Fibroblast of lung (primary cell): ENCODE results near the gene EXTL2. TPM values are rescaled to one million over a fixed set of nuclear protein-coding genes. Genes with fewer than 3 reads are reported as not detected.
A peak's percentile ranks its signal among the peaks of the same experiment; 100 is the strongest.

Source experiments
- DNase-seq, 2 donors: peaks; one replicate each; pipeline versions ENCODE4 v3.0.0 to v3.0.0-alpha.2; 2010; ENCODE audit warnings: low read depth in 2 of 2
- H2AFZ ChIP-seq: 2 replicates; pipeline ENCODE4 v1.5.1; 2012; ENCODE audit warnings: low read length, control low read depth, inconsistent platforms
- H3K27ac ChIP-seq: 2 replicates; pipeline ENCODE4 v1.5.1; 2011; ENCODE audit warnings: low read length, control low read depth; ENCODE audit not compliant: insufficient read depth
- H3K27me3 ChIP-seq: 2 replicates; pipeline ENCODE4 v1.5.1; 2011; ENCODE audit warnings: mild to moderate bottlenecking, low read length; ENCODE audit not compliant: control insufficient read depth, insufficient read depth
- H3K36me3 ChIP-seq: 2 replicates; pipeline ENCODE4 v1.5.1; 2011; ENCODE audit warnings: low read length; ENCODE audit not compliant: control insufficient read depth, insufficient read depth
- H3K4me1 ChIP-seq: 2 replicates; pipeline ENCODE4 v1.5.1; 2011; ENCODE audit warnings: low read length; ENCODE audit not compliant: control insufficient read depth, insufficient read depth; ENCODE audit errors: extremely low read depth
- H3K4me2 ChIP-seq: 2 replicates; pipeline ENCODE4 v1.5.1; 2011; ENCODE audit warnings: low read length, control low read depth; ENCODE audit not compliant: insufficient read depth; ENCODE audit errors: extremely low read depth
- H3K4me3 ChIP-seq, 4 experiments: fragments of 200-600 bp in 1 of 4; sonication (generic) in 1 of 4; replicated peaks in 1 of 4; 2 replicates each; pipeline ENCODE4 v1.5.1; 2011 to 2016; ENCODE audit warnings: low read length in 4 of 4, low read depth in 3 of 4, mild to moderate bottlenecking in 3 of 4, control low read depth in 2 of 4, inconsistent platforms in 1 of 4, mixed read lengths in 1 of 4; ENCODE audit not compliant: insufficient read depth in 1 of 4; ENCODE audit errors: control extremely low read depth in 1 of 4
- H3K79me2 ChIP-seq: 2 replicates; pipeline ENCODE4 v1.5.1; 2012; ENCODE audit warnings: mild to moderate bottlenecking, low read length, inconsistent platforms; ENCODE audit not compliant: control insufficient read depth, insufficient read depth
- H3K9ac ChIP-seq: 2 replicates; pipeline ENCODE4 v1.5.1; 2011; ENCODE audit warnings: mild to moderate bottlenecking, low read length, control low read depth; ENCODE audit not compliant: insufficient read depth
- H3K9me3 ChIP-seq: 2 replicates; pipeline ENCODE4 v1.5.1; 2012; ENCODE audit warnings: low read depth, low read length; ENCODE audit not compliant: control insufficient read depth, insufficient read depth
- H4K20me1 ChIP-seq: 2 replicates; pipeline ENCODE4 v1.5.1; 2011; ENCODE audit warnings: low read length; ENCODE audit not compliant: control insufficient read depth, insufficient read depth; ENCODE audit errors: extremely low read depth
- EZH2 ChIP-seq: IDR thresholded peaks from 2 replicates; pipeline ENCODE4 v1.5.1; 2012; ENCODE audit warnings: low read length, control low read depth, mild to moderate bottlenecking; ENCODE audit errors: missing control alignments
- polyA plus RNA-seq, 2 donors: library from polyadenylated mRNA; depleted of rRNA in 1 of 2; stranded (reverse) in 1 of 2; unstranded in 1 of 2; fragments of >200 nt; gene quantifications; 2 replicates each; pipeline ENCODE4 v1.2.1, GENCODE V29; 2011 to 2012; ENCODE audit warnings: missing spikeins in 1 of 2
- total RNA-seq: library from RNA; depleted of rRNA; stranded (reverse); fragments of >200 nt; gene quantifications from 2 replicates; pipeline ENCODE4 v1.2.1, GENCODE V29; 2014
- TF ChIP-seq, protein P1 (sequence below), 2 donors: IDR thresholded peaks in 1 of 2; conservative IDR thresholded peaks in 1 of 2; 1 replicate in 1 of 2; 2 replicates in 1 of 2; pipeline ENCODE4 v1.5.1; 2011 to 2012; ENCODE audit warnings: low read length in 2 of 2, control low read depth in 1 of 2, inconsistent platforms in 1 of 2, low read depth in 1 of 2, mild to moderate bottlenecking in 1 of 2

The EXTL2 gene
- total and polyA plus RNA-seq, 2 donors (not counting 1 experiment from before 2014, with no cell fraction given), result 22.1 to 43.7 TPM

DNA sequence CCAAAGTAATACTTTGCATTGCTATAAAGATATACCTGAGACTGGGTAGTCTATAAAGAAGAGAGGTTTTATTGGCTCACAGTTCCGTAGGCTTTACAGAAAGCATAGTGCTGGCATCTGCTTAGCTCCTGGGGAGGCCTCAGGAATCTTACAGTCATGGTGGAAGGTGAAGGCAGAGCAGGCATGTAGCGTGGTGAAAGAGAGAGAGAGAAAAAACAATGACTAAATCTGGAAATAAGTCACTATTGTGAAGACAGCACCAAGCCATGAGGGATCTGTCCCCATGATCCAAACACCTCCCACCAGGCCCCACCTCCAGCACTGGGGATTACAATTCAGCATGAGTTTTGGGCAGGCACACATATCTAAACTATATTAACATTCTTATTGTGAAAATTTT lies 31.6 kb upstream of the EXTL2 start:
- no peak for DNase-seq
- Histone ChIP-seq H3K36me3 (peaks cover 3% of the 10 kb centered on the region), H3K79me2 (no peaks in the 10 kb centered on the region)

DNA sequence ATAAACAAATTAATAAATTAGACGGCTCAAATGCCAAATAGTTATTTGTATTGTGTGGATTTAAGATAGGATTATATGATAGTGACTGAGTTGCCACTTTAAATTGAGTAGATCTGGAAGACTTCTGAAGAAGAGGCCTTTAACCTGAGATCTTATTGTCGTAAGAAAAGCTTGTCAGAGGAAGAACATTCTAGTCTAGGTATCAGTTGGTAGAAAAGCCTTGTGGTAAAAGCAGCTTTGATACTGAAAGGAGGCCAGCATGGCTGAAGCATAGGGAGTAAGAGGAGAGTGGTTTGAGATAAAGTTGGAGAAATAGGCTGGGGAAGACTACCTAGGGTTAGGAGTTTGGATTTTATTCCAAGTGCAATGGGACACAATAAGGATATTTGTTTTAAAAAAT lies 30.3 kb upstream of the EXTL2 start:
- no peaks in the 10 kb centered on the region for H4K20me1 ChIP-seq
- no peak for DNase-seq
- H3K36me3 ChIP-seq, result peaks cover 3% of the 10 kb centered on the region
- no peak overlapping the region for H3K27ac ChIP-seq
- no peak for TF ChIP-seq EZH2
- TF ChIP-seq, protein P1, sequence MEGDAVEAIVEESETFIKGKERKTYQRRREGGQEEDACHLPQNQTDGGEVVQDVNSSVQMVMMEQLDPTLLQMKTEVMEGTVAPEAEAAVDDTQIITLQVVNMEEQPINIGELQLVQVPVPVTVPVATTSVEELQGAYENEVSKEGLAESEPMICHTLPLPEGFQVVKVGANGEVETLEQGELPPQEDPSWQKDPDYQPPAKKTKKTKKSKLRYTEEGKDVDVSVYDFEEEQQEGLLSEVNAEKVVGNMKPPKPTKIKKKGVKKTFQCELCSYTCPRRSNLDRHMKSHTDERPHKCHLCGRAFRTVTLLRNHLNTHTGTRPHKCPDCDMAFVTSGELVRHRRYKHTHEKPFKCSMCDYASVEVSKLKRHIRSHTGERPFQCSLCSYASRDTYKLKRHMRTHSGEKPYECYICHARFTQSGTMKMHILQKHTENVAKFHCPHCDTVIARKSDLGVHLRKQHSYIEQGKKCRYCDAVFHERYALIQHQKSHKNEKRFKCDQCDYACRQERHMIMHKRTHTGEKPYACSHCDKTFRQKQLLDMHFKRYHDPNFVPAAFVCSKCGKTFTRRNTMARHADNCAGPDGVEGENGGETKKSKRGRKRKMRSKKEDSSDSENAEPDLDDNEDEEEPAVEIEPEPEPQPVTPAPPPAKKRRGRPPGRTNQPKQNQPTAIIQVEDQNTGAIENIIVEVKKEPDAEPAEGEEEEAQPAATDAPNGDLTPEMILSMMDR (conservative IDR thresholded peaks at IDR 0.05 in 1 of 2, IDR thresholded peaks at IDR 0.05 in 1 of 2; ENCODE audit: low read depth in 1 of 2, low read length in 2 of 2), result no peak
- no peaks in the 10 kb centered on the region for H3K9me3 ChIP-seq
- no peak overlapping the region for H2AFZ ChIP-seq
- no peaks in the 10 kb centered on the region for H3K4me1 ChIP-seq
- H3K4me3 ChIP-seq, result no peak overlapping the region
- no peaks in the 10 kb centered on the region for H3K79me2 ChIP-seq
- no peaks in the 10 kb centered on the region for H3K27me3 ChIP-seq
- no peak overlapping the region for H3K4me2 ChIP-seq
- no peak overlapping the region for H3K9ac ChIP-seq

More for the DNA sequence above, 31.6 kb upstream of the EXTL2 start:
- Histone ChIP-seq H3K27me3 (no peaks in the 10 kb centered on the region), H3K9me3 (no peaks in the 10 kb centered on the region), H3K4me2 (no peak overlapping the region), H3K4me3 (no peak overlapping the region), H3K9ac (no peak overlapping the region), H4K20me1 (no peaks in the 10 kb centered on the region), H3K27ac (no peak overlapping the region), H3K4me1 (no peaks in the 10 kb centered on the region), H2AFZ (no peak overlapping the region)
- TF ChIP-seq, protein P1 (conservative IDR thresholded peaks at IDR 0.05 in 1 of 2, IDR thresholded peaks at IDR 0.05 in 1 of 2; ENCODE audit: low read depth in 1 of 2, low read length in 2 of 2), result no peak
- TF ChIP-seq EZH2, result no peak

DNA sequence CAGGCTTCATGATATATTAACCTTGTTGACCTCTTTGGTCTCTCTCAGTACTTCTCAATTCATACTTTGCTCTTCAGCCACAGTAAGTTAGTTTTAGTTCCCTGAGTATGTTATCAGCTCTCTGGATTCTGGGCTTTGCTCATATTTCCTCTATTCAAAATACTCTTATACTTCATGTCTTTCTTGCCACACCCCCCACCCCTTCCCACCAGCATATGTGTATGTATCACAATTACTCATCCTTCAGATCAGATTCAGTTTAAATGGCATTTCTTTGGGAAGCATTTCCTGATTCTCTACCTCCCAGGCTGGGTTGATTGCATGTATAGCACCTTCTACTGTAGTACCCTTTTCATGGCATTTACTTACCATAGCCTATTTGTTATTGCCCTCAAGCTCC lies 29.6 kb upstream of the EXTL2 start:
- H3K9ac ChIP-seq, result no peak overlapping the region
- H3K27ac ChIP-seq, result no peak overlapping the region
- no peaks in the 10 kb centered on the region for H3K9me3 ChIP-seq
- H3K4me1 ChIP-seq, result no peaks in the 10 kb centered on the region
- peaks cover 3% of the 10 kb centered on the region for H3K36me3 ChIP-seq
- no peak overlapping the region for H3K4me2 ChIP-seq
- no peaks in the 10 kb centered on the region for H3K27me3 ChIP-seq
- peak; percentile 12 to 47 for DNase-seq
- TF ChIP-seq, protein P1 (conservative IDR thresholded peaks at IDR 0.05 in 1 of 2, IDR thresholded peaks at IDR 0.05 in 1 of 2; ENCODE audit: low read depth in 1 of 2, low read length in 2 of 2), result no peak
- TF ChIP-seq EZH2, result no peak
- no peaks in the 10 kb centered on the region for H4K20me1 ChIP-seq
- no peak overlapping the region for H2AFZ ChIP-seq
- H3K79me2 ChIP-seq, result no peaks in the 10 kb centered on the region
- no peak overlapping the region for H3K4me3 ChIP-seq
